HG03565 (cell line): Measurements from ENCODE around the gene AFF3.

Experiments used
- ATAC-seq: cut with Tn5 transposase; IDR thresholded peaks from one replicate; pipeline ENCODE4 v1.9.1; 2021; ENCODE audit warnings: mild to moderate bottlenecking, moderate library complexity; ENCODE audit not compliant: unreplicated experiment

The AFF3 gene

GRCh38 chr2:99651930-99652670 is 490.3 kb downstream of the AFF3 start:
- ATAC-seq, result no peak

GRCh38 chr2:99648906-99649789 is 493.2 kb downstream of the AFF3 start:
- ATAC-seq, result no peak

- ATAC-seq, result no peak
Observed at GRCh38 chr2:99648178-99648844, 494.1 kb downstream of the AFF3 start.

GRCh38 chr2:99645960-99646359 is 496.4 kb downstream of the AFF3 start:
- no peak for ATAC-seq

- ATAC-seq, result no peak
Observed at GRCh38 chr2:99644419-99644787, 498.0 kb downstream of the AFF3 start.

GRCh38 chr2:99643787-99644418 is 498.5 kb downstream of the AFF3 start:
- ATAC-seq, result no peak

GRCh38 chr2:99641999-99642398 is 500.4 kb downstream of the AFF3 start:
- ATAC-seq, result no peak

- no peak for ATAC-seq
Observed at GRCh38 chr2:99640635-99641151, 501.7 kb downstream of the AFF3 start.

- ATAC-seq, result no peak
Observed at GRCh38 chr2:99638791-99639190, 503.6 kb downstream of the AFF3 start.

- ATAC-seq, result no peak
Observed at GRCh38 chr2:99637159-99637697, 505.2 kb downstream of the AFF3 start.

GRCh38 chr2:99636144-99637034 is 506.0 kb downstream of the AFF3 start:
- ATAC-seq, result no peak

GRCh38 chr2:99635710-99636109 is 506.7 kb downstream of the AFF3 start:
- ATAC-seq, result no peak

GRCh38 chr2:99634234-99634633 is 508.2 kb downstream of the AFF3 start:
- no peak for ATAC-seq

GRCh38 chr2:99631700-99632099 is 510.7 kb downstream of the AFF3 start:
- ATAC-seq, result no peak

GRCh38 chr2:99629320-99629719 is 513.1 kb downstream of the AFF3 start:
- no peak for ATAC-seq

GRCh38 chr2:99626158-99626557 is 516.2 kb downstream of the AFF3 start:
- no peak for ATAC-seq

GRCh38 chr2:99624677-99625076 is 517.7 kb downstream of the AFF3 start:
- no peak for ATAC-seq

GRCh38 chr2:99623613-99624012 is 518.8 kb downstream of the AFF3 start:
- ATAC-seq, result no peak

- ATAC-seq, result no peak
Observed at GRCh38 chr2:99623035-99623434, 519.4 kb downstream of the AFF3 start.

- ATAC-seq, result no peak
Observed at GRCh38 chr2:99622534-99622933, 519.9 kb downstream of the AFF3 start.
